Fibroblast of lung (primary cell): ENCODE measurements around the gene CSF3R. TPM values are rescaled to one million over a fixed set of nuclear protein-coding genes. Genes with fewer than 3 reads are reported as not detected.

Experiments used
- DNase-seq, 2 donors: peaks; one replicate each; pipeline versions ENCODE4 v3.0.0 to v3.0.0-alpha.2; 2010; ENCODE audit warnings: low read depth in 2 of 2
- H2AFZ ChIP-seq: 2 replicates; pipeline ENCODE4 v1.5.1; 2012; ENCODE audit warnings: low read length, control low read depth, inconsistent platforms
- H3K27ac ChIP-seq: 2 replicates; pipeline ENCODE4 v1.5.1; 2011; ENCODE audit warnings: low read length, control low read depth; ENCODE audit not compliant: insufficient read depth
- H3K27me3 ChIP-seq: 2 replicates; pipeline ENCODE4 v1.5.1; 2011; ENCODE audit warnings: mild to moderate bottlenecking, low read length; ENCODE audit not compliant: control insufficient read depth, insufficient read depth
- H3K36me3 ChIP-seq: 2 replicates; pipeline ENCODE4 v1.5.1; 2011; ENCODE audit warnings: low read length; ENCODE audit not compliant: control insufficient read depth, insufficient read depth
- H3K4me1 ChIP-seq: 2 replicates; pipeline ENCODE4 v1.5.1; 2011; ENCODE audit warnings: low read length; ENCODE audit not compliant: control insufficient read depth, insufficient read depth; ENCODE audit errors: extremely low read depth
- H3K4me2 ChIP-seq: 2 replicates; pipeline ENCODE4 v1.5.1; 2011; ENCODE audit warnings: low read length, control low read depth; ENCODE audit not compliant: insufficient read depth; ENCODE audit errors: extremely low read depth
- H3K4me3 ChIP-seq, 4 experiments: fragments of 200-600 bp in 1 of 4; sonication (generic) in 1 of 4; replicated peaks in 1 of 4; 2 replicates each; pipeline ENCODE4 v1.5.1; 2011 to 2016; ENCODE audit warnings: low read length in 4 of 4, low read depth in 3 of 4, mild to moderate bottlenecking in 3 of 4, control low read depth in 2 of 4, inconsistent platforms in 1 of 4, mixed read lengths in 1 of 4; ENCODE audit not compliant: insufficient read depth in 1 of 4; ENCODE audit errors: control extremely low read depth in 1 of 4
- H3K79me2 ChIP-seq: 2 replicates; pipeline ENCODE4 v1.5.1; 2012; ENCODE audit warnings: mild to moderate bottlenecking, low read length, inconsistent platforms; ENCODE audit not compliant: control insufficient read depth, insufficient read depth
- H3K9ac ChIP-seq: 2 replicates; pipeline ENCODE4 v1.5.1; 2011; ENCODE audit warnings: mild to moderate bottlenecking, low read length, control low read depth; ENCODE audit not compliant: insufficient read depth
- H3K9me3 ChIP-seq: 2 replicates; pipeline ENCODE4 v1.5.1; 2012; ENCODE audit warnings: low read depth, low read length; ENCODE audit not compliant: control insufficient read depth, insufficient read depth
- H4K20me1 ChIP-seq: 2 replicates; pipeline ENCODE4 v1.5.1; 2011; ENCODE audit warnings: low read length; ENCODE audit not compliant: control insufficient read depth, insufficient read depth; ENCODE audit errors: extremely low read depth
- CTCF ChIP-seq, 2 donors: IDR thresholded peaks in 1 of 2; conservative IDR thresholded peaks in 1 of 2; 1 replicate in 1 of 2; 2 replicates in 1 of 2; pipeline ENCODE4 v1.5.1; 2011 to 2012; ENCODE audit warnings: low read length in 2 of 2, control low read depth in 1 of 2, inconsistent platforms in 1 of 2, low read depth in 1 of 2, mild to moderate bottlenecking in 1 of 2
- EZH2 ChIP-seq: IDR thresholded peaks from 2 replicates; pipeline ENCODE4 v1.5.1; 2012; ENCODE audit warnings: low read length, control low read depth, mild to moderate bottlenecking; ENCODE audit errors: missing control alignments
- polyA plus RNA-seq, 2 donors: library from polyadenylated mRNA; depleted of rRNA in 1 of 2; stranded (reverse) in 1 of 2; unstranded in 1 of 2; fragments of >200 nt; gene quantifications; 2 replicates each; pipeline ENCODE4 v1.2.1, GENCODE V29; 2011 to 2012; ENCODE audit warnings: missing spikeins in 1 of 2
- total RNA-seq: library from RNA; depleted of rRNA; stranded (reverse); fragments of >200 nt; gene quantifications from 2 replicates; pipeline ENCODE4 v1.2.1, GENCODE V29; 2014

The CSF3R gene
- total and polyA plus RNA-seq, 2 donors (not counting 1 experiment from before 2014, with no cell fraction given): under 0.01 TPM; not detected in 1

- H3K27me3 ChIP-seq: peaks cover 3% of the 10 kb centered on the region
- DNase-seq: no peak
- no peak overlapping the region for H3K27ac ChIP-seq
- no peaks in the 10 kb centered on the region for H4K20me1 ChIP-seq
- H3K4me3 ChIP-seq: no peak overlapping the region
- no peaks in the 10 kb centered on the region for H3K9me3 ChIP-seq
- H3K4me1 ChIP-seq: no peaks in the 10 kb centered on the region
- H3K9ac ChIP-seq: no peak overlapping the region
- no peak overlapping the region for H2AFZ ChIP-seq
- H3K36me3 ChIP-seq: no peaks in the 10 kb centered on the region
- no peaks in the 10 kb centered on the region for H3K79me2 ChIP-seq
- H3K4me2 ChIP-seq: no peak overlapping the region
- TF ChIP-seq EZH2 (no peak), CTCF (conservative IDR thresholded peaks at IDR 0.05 in 1 of 2, IDR thresholded peaks at IDR 0.05 in 1 of 2; ENCODE audit: low read depth in 1 of 2, low read length in 2 of 2) (no peak)
Observed at GRCh38 chr1:36476945-36477344, 5.8 kb downstream of the CSF3R start.

GRCh38 chr1:36475910-36476604 lies 6.7 kb downstream of the CSF3R start:
- no peak overlapping the region for H2AFZ ChIP-seq
- no peak for DNase-seq
- H3K4me1 ChIP-seq: no peaks in the 10 kb centered on the region
- H3K4me2 ChIP-seq: no peak overlapping the region
- H3K27me3 ChIP-seq: peaks cover 3% of the 10 kb centered on the region
- no peak overlapping the region for H3K4me3 ChIP-seq
- no peak for TF ChIP-seq EZH2
- no peak for TF ChIP-seq CTCF (conservative IDR thresholded peaks at IDR 0.05 in 1 of 2, IDR thresholded peaks at IDR 0.05 in 1 of 2; ENCODE audit: low read depth in 1 of 2, low read length in 2 of 2)
- no peaks in the 10 kb centered on the region for H3K79me2 ChIP-seq
- H3K36me3 ChIP-seq: no peaks in the 10 kb centered on the region
- no peaks in the 10 kb centered on the region for H3K9me3 ChIP-seq
- H3K27ac ChIP-seq: no peak overlapping the region
- H3K9ac ChIP-seq: no peak overlapping the region
- H4K20me1 ChIP-seq: no peaks in the 10 kb centered on the region

GRCh38 chr1:36475341-36475740 lies 7.4 kb downstream of the CSF3R start:
- DNase-seq: no peak
- Histone ChIP-seq H2AFZ (no peak overlapping the region), H4K20me1 (no peaks in the 10 kb centered on the region), H3K36me3 (no peaks in the 10 kb centered on the region), H3K79me2 (no peaks in the 10 kb centered on the region), H3K4me1 (no peaks in the 10 kb centered on the region), H3K27me3 (peaks cover 3% of the 10 kb centered on the region), H3K9me3 (no peaks in the 10 kb centered on the region), H3K27ac (no peak overlapping the region), H3K4me3 (no peak overlapping the region), H3K9ac (no peak overlapping the region), H3K4me2 (no peak overlapping the region)
- TF ChIP-seq CTCF (conservative IDR thresholded peaks at IDR 0.05 in 1 of 2, IDR thresholded peaks at IDR 0.05 in 1 of 2; ENCODE audit: low read depth in 1 of 2, low read length in 2 of 2): no peak
- TF ChIP-seq EZH2: no peak
